HG03354 (cell line): ENCODE results near the gene SC5D.

ENCODE experiments used
- ATAC-seq: cut with Tn5 transposase; IDR thresholded peaks from one replicate; pipeline ENCODE4 v1.9.1; 2021; ENCODE audit warnings: mild to moderate bottlenecking; ENCODE audit not compliant: unreplicated experiment, poor library complexity, severe bottlenecking

SC5D gene

DNA sequence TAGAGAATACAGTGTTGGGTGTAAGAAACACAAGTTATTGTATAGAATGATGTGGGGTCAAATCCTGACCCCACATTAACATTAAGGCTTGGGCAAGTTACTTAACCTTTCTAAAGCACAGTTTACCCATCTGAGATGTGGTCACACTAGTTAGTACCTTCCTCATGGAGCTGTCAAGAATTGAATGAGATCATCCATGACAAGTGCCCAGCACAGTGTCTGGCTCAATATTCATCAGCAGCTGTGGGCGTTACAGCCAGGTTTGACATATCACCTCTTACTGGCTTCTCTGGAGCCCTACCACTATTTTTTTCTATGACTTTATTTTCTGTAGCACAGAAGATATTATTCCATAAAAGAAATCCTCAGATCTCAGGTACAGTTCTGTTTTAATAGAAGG is 57.2 kb downstream of the SC5D start:
- no peak for ATAC-seq

DNA sequence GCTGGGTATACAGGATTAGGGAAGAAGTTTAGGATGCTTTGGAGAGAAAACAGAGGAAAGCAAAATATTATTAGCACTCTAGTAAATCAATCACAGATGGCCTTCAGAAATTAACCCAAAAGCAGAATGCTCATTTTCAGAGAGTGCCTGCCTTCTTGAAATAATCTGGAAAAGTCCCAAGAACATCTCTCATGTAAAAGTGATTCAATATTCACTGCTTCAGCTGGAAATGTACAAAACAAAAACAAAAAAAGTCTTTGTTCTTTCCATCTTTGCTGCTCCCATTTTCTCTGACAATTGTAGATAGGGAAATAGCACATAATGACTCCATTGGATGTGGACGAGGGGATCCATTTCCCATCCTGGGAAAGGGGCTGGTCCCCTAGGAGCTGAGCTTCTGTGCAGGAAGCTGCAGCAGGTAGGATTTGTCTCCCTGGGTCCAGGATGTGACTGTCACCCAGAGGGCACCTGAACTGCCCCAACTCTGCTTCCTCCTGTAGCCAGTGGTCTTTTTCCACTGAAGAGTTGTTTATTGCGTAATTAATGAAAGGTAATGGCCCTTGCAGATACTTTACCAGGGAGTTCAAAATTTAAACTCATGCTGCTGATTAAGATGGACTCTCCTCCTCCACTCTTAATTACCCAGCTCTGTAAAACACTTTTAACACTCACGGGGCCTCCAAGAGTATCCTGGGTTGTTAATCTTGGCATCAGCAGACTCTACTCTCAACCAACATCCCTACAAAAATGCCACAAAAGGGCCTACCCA is 57.9 kb downstream of the SC5D start:
- ATAC-seq: no peak

DNA sequence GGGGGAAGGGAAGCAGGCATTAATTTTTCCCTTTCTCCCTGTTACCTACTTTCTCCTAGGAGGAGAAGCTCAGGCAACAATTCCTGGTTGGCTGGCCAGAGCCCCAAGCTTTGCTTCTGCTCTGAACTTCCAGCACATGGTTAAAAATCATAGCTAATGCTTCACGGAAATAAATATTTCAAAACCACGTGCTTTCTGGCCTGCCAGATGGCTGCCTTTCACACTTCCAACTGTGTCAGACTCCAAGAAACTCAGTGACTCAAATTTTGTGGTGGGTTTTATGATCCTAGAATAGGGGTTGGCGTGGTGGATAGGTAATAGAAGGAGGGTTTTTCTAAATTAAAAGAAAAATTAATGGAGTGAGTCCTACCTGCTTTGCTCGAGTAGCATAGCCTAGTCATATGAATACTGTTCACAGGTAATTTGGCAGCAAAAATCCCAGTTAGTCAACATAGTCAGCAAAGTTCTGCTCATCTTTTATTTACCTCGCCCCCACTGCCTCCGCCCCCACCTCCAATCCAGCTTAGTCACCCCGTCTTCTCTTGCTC is 58.6 kb downstream of the SC5D start:
- no peak for ATAC-seq

- ATAC-seq: no peak
These were observed 59.8 kb downstream of the SC5D start for GRCh38 chr11:121352251-121352891.

DNA sequence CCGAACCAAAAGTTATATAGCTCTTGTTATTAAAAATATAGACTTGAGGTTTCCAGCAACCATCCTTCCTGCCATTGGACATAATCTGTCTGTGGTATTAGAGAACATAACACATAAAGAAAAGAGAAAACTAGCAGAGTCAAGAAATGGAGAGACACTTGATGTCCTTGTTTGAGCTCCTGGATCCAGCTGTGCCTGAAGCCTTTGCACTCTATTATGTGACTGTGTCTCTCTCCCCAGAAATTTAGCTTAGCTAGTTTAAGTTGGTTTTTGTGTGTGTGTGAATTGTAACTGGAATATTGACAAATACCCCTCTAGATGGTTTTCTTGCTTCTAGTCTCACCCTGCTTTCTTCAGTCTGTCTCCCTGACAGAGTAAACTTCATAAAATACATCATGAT is 61.6 kb downstream of the SC5D start:
- ATAC-seq: no peak

GRCh38 chr11:121356357-121356756 is 63.8 kb downstream of the SC5D start:
- no peak for ATAC-seq
